Vagina (tissue), 2 donors: ENCODE data around the gene ACTL7A.

Experiments
- POLR2A ChIP-seq, 2 donors: fragments of 450-650 bp; IDR thresholded peaks; one replicate each; pipeline ENCODE4 v1.6.1; 2017; ENCODE audit warnings: antibody characterized with exemption in 2 of 2, mild to moderate bottlenecking in 2 of 2, moderate library complexity in 2 of 2
- POLR2AphosphoS5 ChIP-seq, 2 donors: sonication (generic); formaldehyde crosslinking; IDR thresholded peaks; one replicate each; pipeline ENCODE4 v1.9.0; 2017; ENCODE audit warnings: antibody characterized with exemption in 2 of 2, mild to moderate bottlenecking in 2 of 2, low read depth in 1 of 2; ENCODE audit not compliant: insufficient read depth in 1 of 2
- TF ChIP-seq, protein P1 (sequence below), 3 experiments: fragments of 450-650 bp in 2 of 3; fragments of 200-600 bp in 1 of 3; sonication (generic) in 1 of 3; IDR thresholded peaks; one replicate each; pipeline ENCODE4 v1.5.1; 2017 to 2019; ENCODE audit warnings: antibody characterized with exemption in 3 of 3, mild to moderate bottlenecking in 2 of 3, moderate library complexity in 2 of 3

DNA sequence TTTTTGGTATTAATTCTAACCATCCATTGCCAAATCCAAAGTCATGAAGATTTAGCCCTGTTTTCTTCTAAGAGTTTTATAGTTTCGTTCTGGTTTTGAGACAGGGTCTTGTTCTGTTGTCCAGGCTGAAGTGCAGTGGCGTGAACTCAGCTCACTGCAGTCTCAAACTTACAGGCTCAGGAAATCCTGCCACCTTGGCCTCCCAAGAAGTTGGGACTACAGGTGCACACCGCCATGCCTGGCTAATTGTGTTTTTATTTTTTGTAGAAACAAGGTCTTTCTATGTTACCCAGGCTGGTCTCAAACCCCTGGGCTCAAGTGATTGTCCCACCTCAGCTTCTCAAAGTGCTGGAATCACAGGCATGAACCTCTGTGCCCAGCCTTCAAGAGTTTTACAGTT lies 21.0 kb downstream of the ACTL7A start:
- TF ChIP-seq POLR2A (IDR thresholded peaks at IDR 0.05) (no peak), POLR2AphosphoS5 (IDR thresholded peaks at IDR 0.05; ENCODE audit: insufficient read depth in 1 of 2, low read depth in 1 of 2) (no peak)
- TF ChIP-seq, protein P1, sequence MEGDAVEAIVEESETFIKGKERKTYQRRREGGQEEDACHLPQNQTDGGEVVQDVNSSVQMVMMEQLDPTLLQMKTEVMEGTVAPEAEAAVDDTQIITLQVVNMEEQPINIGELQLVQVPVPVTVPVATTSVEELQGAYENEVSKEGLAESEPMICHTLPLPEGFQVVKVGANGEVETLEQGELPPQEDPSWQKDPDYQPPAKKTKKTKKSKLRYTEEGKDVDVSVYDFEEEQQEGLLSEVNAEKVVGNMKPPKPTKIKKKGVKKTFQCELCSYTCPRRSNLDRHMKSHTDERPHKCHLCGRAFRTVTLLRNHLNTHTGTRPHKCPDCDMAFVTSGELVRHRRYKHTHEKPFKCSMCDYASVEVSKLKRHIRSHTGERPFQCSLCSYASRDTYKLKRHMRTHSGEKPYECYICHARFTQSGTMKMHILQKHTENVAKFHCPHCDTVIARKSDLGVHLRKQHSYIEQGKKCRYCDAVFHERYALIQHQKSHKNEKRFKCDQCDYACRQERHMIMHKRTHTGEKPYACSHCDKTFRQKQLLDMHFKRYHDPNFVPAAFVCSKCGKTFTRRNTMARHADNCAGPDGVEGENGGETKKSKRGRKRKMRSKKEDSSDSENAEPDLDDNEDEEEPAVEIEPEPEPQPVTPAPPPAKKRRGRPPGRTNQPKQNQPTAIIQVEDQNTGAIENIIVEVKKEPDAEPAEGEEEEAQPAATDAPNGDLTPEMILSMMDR (IDR thresholded peaks at IDR 0.05) = no peak
